Activated naive CD8-positive, alpha-beta T cell treated with anti-CD3 and anti-CD28 coated beads, Interleukin-2, amount 50 U/mL, for 24 hours (primary cell): ENCODE data around the gene PRSS23.

Source experiments
- ATAC-seq: fragments of 150-1000 bp; cut with Tn5 transposase; one replicate; pipeline ENCODE4 v1.10.0; 2021
- DNase-seq: peaks from one replicate; pipeline ENCODE4 v3.0.0; 2021
- H3K27ac Mint-ChIP-seq: one replicate; pipeline ENCODE4 v1.8.0; 2021; ENCODE audit warnings: mild to moderate bottlenecking, mixed read lengths
- H3K27me3 Mint-ChIP-seq: one replicate; pipeline ENCODE4 v1.8.0; 2021; ENCODE audit warnings: mixed read lengths
- H3K36me3 Mint-ChIP-seq: one replicate; pipeline ENCODE4 v1.8.0; 2021; ENCODE audit warnings: low read depth, mixed read lengths
- H3K4me1 Mint-ChIP-seq: one replicate; pipeline ENCODE4 v1.8.0; 2021; ENCODE audit warnings: mixed read lengths
- H3K4me3 Mint-ChIP-seq: one replicate; pipeline ENCODE4 v1.8.0; 2021; ENCODE audit warnings: mild to moderate bottlenecking, moderate library complexity, mixed read lengths
- H3K9me3 Mint-ChIP-seq: one replicate; pipeline ENCODE4 v1.8.0; 2021; ENCODE audit warnings: mixed read lengths

PRSS23 gene

GRCh38 chr11:86781546-86781945 is 18.8 kb upstream of the PRSS23 start:
- H3K27ac Mint-ChIP-seq = no peak overlapping the region
- H3K36me3 Mint-ChIP-seq = no peaks in the 10 kb centered on the region
- H3K9me3 Mint-ChIP-seq = no peaks in the 10 kb centered on the region
- no peak for ATAC-seq
- DNase-seq = no peak
- no peak overlapping the region for H3K4me3 Mint-ChIP-seq
- no peaks in the 10 kb centered on the region for H3K4me1 Mint-ChIP-seq
- peaks cover 6% of the 10 kb centered on the region for H3K27me3 Mint-ChIP-seq

DNA sequence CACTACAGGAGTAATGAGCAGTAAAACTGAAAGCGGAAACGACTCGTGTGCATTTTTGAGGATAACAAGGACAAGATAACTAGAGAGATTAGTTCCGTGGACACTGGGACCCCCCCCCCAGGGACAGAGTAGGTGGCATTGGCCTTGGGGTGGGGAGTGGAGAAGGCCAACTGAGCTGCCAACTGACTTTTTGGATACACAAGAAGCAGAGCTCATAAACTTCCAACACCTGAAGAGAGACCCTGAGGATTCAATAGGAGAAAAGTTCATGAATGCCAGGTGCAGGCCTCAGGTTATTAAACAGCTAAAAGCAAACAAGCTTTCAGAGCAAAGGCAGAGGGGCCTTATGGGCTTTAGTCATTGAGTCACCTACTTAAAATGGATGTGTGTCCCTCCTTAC is 17.6 kb upstream of the PRSS23 start:
- Mint-ChIP-seq H3K27me3 (peaks cover 12% of the 10 kb centered on the region), H3K4me3 (no peak overlapping the region), H3K36me3 (no peaks in the 10 kb centered on the region), H3K9me3 (no peaks in the 10 kb centered on the region), H3K4me1 (no peaks in the 10 kb centered on the region), H3K27ac (no peak overlapping the region)
- DNase-seq (no peak), ATAC-seq (no peak)

DNA sequence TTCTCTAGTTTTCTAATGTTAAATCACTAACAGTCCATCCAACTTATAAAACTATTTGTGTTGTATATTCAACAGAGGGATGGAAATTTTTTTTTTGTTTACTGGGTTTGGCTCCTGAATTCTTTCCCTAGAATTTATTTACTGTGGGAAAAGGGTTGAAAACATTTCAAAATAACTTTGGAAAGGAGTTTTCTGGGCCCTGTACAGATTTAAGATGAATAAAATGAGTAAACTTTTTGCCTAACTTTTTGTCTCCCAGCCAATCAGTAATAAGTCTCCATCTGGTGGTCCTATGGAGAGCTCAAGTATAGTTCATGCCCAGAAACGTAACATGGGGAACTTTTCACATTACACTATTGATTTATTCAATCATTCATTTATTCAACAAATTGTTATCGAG is 16.7 kb upstream of the PRSS23 start:
- Mint-ChIP-seq H3K27me3 (peaks cover 14% of the 10 kb centered on the region), H3K36me3 (no peaks in the 10 kb centered on the region), H3K9me3 (no peaks in the 10 kb centered on the region), H3K4me1 (no peaks in the 10 kb centered on the region), H3K27ac (no peak overlapping the region), H3K4me3 (no peak overlapping the region)
- no peak for ATAC-seq
- no peak for DNase-seq

GRCh38 chr11:86784241-86784681 is 16.1 kb upstream of the PRSS23 start:
- H3K4me3 Mint-ChIP-seq = no peak overlapping the region
- H3K4me1 Mint-ChIP-seq = no peaks in the 10 kb centered on the region
- H3K27me3 Mint-ChIP-seq = peaks cover 19% of the 10 kb centered on the region
- H3K27ac Mint-ChIP-seq = no peak overlapping the region
- DNase-seq = no peak
- no peaks in the 10 kb centered on the region for H3K36me3 Mint-ChIP-seq
- ATAC-seq = no peak
- no peaks in the 10 kb centered on the region for H3K9me3 Mint-ChIP-seq

GRCh38 chr11:86785576-86785975 is 14.8 kb upstream of the PRSS23 start:
- Mint-ChIP-seq H3K27me3 (peaks cover 19% of the 10 kb centered on the region), H3K9me3 (no peaks in the 10 kb centered on the region), H3K4me1 (no peaks in the 10 kb centered on the region), H3K27ac (no peak overlapping the region), H3K4me3 (no peak overlapping the region), H3K36me3 (no peaks in the 10 kb centered on the region)
- no peak for ATAC-seq
- no peak for DNase-seq

- DNase-seq (no peak), ATAC-seq (no peak)
- H3K27ac Mint-ChIP-seq = no peak overlapping the region
- H3K9me3 Mint-ChIP-seq = no peaks in the 10 kb centered on the region
- H3K4me1 Mint-ChIP-seq = no peaks in the 10 kb centered on the region
- H3K4me3 Mint-ChIP-seq = no peak overlapping the region
- H3K36me3 Mint-ChIP-seq = no peaks in the 10 kb centered on the region
- peaks cover 19% of the 10 kb centered on the region for H3K27me3 Mint-ChIP-seq
These were observed 13.3 kb upstream of the PRSS23 start for GRCh38 chr11:86787018-86787536.

GRCh38 chr11:86787656-86788055 is 12.7 kb upstream of the PRSS23 start:
- H3K9me3 Mint-ChIP-seq = no peaks in the 10 kb centered on the region
- H3K36me3 Mint-ChIP-seq = no peaks in the 10 kb centered on the region
- no peaks in the 10 kb centered on the region for H3K4me1 Mint-ChIP-seq
- DNase-seq (no peak), ATAC-seq (no peak)
- no peak overlapping the region for H3K4me3 Mint-ChIP-seq
- H3K27ac Mint-ChIP-seq = no peak overlapping the region
- H3K27me3 Mint-ChIP-seq = peaks cover 23% of the 10 kb centered on the region

- H3K27ac Mint-ChIP-seq = no peak overlapping the region
- H3K4me3 Mint-ChIP-seq = no peak overlapping the region
- DNase-seq = no peak
- H3K4me1 Mint-ChIP-seq = no peaks in the 10 kb centered on the region
- H3K27me3 Mint-ChIP-seq = peaks cover 31% of the 10 kb centered on the region
- no peak for ATAC-seq
- H3K9me3 Mint-ChIP-seq = no peaks in the 10 kb centered on the region
- no peaks in the 10 kb centered on the region for H3K36me3 Mint-ChIP-seq
These were observed 10.1 kb upstream of the PRSS23 start for GRCh38 chr11:86790195-86790725.

- no peak for DNase-seq
- H3K4me1 Mint-ChIP-seq = no peaks in the 10 kb centered on the region
- no peak for ATAC-seq
- H3K27me3 Mint-ChIP-seq = peaks cover 38% of the 10 kb centered on the region
- no peaks in the 10 kb centered on the region for H3K9me3 Mint-ChIP-seq
- no peak overlapping the region for H3K4me3 Mint-ChIP-seq
- H3K27ac Mint-ChIP-seq = no peak overlapping the region
- no peaks in the 10 kb centered on the region for H3K36me3 Mint-ChIP-seq
These were observed 9.2 kb upstream of the PRSS23 start for GRCh38 chr11:86790867-86791849.

- Mint-ChIP-seq H3K27me3 (peaks cover 38% of the 10 kb centered on the region), H3K4me3 (no peak overlapping the region), H3K4me1 (no peaks in the 10 kb centered on the region), H3K27ac (no peak overlapping the region), H3K36me3 (no peaks in the 10 kb centered on the region), H3K9me3 (no peaks in the 10 kb centered on the region)
- no peak for ATAC-seq
- no peak for DNase-seq
These were observed 8.2 kb upstream of the PRSS23 start for GRCh38 chr11:86792150-86792549.

GRCh38 chr11:86793307-86793706 is 7.0 kb upstream of the PRSS23 start:
- H3K36me3 Mint-ChIP-seq = no peaks in the 10 kb centered on the region
- H3K9me3 Mint-ChIP-seq = no peaks in the 10 kb centered on the region
- no peak for ATAC-seq
- H3K27me3 Mint-ChIP-seq = peaks cover 44% of the 10 kb centered on the region
- H3K4me3 Mint-ChIP-seq = no peak overlapping the region
- H3K27ac Mint-ChIP-seq = no peak overlapping the region
- no peak for DNase-seq
- peaks cover 2% of the 10 kb centered on the region for H3K4me1 Mint-ChIP-seq

DNA sequence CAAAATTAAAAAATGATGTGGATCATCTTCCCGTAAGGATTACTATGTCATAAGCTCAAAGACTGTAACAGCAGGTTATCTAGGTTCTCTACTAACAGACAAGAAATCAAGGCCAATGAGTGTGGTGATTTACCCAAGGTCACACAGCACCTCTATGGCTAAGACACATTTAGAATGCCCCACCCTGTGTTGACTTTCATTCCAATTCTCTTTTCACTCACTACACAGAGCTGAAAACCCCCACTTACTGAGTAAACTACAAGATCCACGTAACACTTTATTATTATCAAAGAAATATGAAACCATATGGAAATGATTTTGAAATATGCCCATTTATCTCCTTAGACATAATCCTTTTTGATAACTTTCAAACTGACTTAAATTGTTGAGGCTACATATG is 4.8 kb upstream of the PRSS23 start:
- H3K36me3 Mint-ChIP-seq = no peaks in the 10 kb centered on the region
- no peak overlapping the region for H3K27ac Mint-ChIP-seq
- peaks cover 48% of the 10 kb centered on the region for H3K27me3 Mint-ChIP-seq
- DNase-seq = no peak
- no peak for ATAC-seq
- no peak overlapping the region for H3K4me3 Mint-ChIP-seq
- H3K9me3 Mint-ChIP-seq = no peaks in the 10 kb centered on the region
- H3K4me1 Mint-ChIP-seq = peaks cover 8% of the 10 kb centered on the region

DNA sequence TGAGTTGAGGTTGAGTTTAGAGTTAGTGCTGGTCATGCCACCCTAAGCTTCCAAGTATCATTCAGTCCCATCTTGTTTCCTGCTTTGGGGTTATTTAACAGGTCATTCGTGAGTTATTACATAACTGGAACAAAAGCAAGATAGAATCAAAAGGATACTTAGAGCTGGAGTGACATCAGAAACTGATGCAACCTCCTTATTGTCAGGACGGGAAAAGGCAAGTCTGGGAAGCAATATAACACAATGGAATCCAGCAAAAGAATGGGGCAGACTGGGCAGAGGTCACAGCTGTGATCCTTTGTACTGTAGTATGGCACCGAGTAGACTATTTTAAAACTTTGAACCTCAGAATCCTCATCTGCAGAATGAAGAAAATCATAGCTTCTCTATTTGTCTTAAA is 4.4 kb upstream of the PRSS23 start:
- DNase-seq (no peak), ATAC-seq (no peak)
- no peak overlapping the region for H3K27ac Mint-ChIP-seq

DNA sequence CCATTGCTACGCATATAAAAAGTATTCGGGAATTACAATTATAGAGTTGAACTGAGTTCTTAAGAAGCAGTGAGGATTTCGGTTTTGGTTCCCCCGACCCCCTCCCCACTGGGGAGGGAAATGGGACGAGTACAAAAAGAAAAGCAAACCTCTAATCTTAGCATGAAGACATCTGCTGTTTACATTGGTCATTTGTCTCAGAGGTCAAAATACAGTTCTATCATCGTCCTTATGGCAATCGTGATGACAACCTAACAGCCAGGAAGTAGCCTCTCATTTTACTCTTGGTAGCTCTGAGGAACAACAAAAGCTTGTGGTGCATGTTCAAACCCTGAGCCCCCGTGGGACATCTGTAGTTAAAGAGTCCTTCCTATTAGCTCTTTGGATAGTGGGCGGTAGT is 3.2 kb upstream of the PRSS23 start:
- Mint-ChIP-seq H3K4me3 (no peak overlapping the region), H3K27me3 (peaks cover 63% of the 10 kb centered on the region), H3K4me1 (peaks cover 21% of the 10 kb centered on the region), H3K27ac (no peak overlapping the region), H3K36me3 (no peaks in the 10 kb centered on the region), H3K9me3 (no peaks in the 10 kb centered on the region)
- DNase-seq (no peak), ATAC-seq (no peak)

More for the DNA sequence above, 4.4 kb upstream of the PRSS23 start:
- peaks cover 12% of the 10 kb centered on the region for H3K4me1 Mint-ChIP-seq
- peaks cover 52% of the 10 kb centered on the region for H3K27me3 Mint-ChIP-seq
- no peak overlapping the region for H3K4me3 Mint-ChIP-seq
- H3K36me3 Mint-ChIP-seq = no peaks in the 10 kb centered on the region
- no peaks in the 10 kb centered on the region for H3K9me3 Mint-ChIP-seq

- ATAC-seq = no peak
- Mint-ChIP-seq H3K27me3 (peaks cover 61% of the 10 kb centered on the region), H3K4me3 (no peak overlapping the region), H3K36me3 (no peaks in the 10 kb centered on the region), H3K27ac (no peak overlapping the region), H3K4me1 (peaks cover 39% of the 10 kb centered on the region), H3K9me3 (no peaks in the 10 kb centered on the region)
- DNase-seq = no peak
These were observed 1.4 kb upstream of the PRSS23 start for GRCh38 chr11:86798988-86799387.
